K562 (cell line): ENCODE data around the gene RORB. TPM values are rescaled to one million over a fixed set of nuclear protein-coding genes. Genes with fewer than 3 reads are reported as not detected.

Experiments
- ATAC-seq: fragments of 200-7000 bp; cut with Tn5 transposase; 3 replicates; pipeline ENCODE4 v1.9.1; 2020; ENCODE audit warnings: moderate library complexity
- BruUV-seq: library from RNA; stranded (reverse); fragments of 400-500 nt; replicated peaks from 2 replicates; lab custom pipeline; 2021; lab: Mats Ljungman, UMichigan
- CTCF ChIA-PET: fragments of 300-600 bp; formaldehyde crosslinking; extraction: SDS; loops from one replicate; lab custom pipeline; 2021; ENCODE audit warnings: low intra/inter-chr PET ratio; lab: Yijun Ruan, JAX
- POLR2A ChIA-PET: fragments of 300-600, 350-650 bp; sonication (Branson Sonifier 250); formaldehyde crosslinking; extraction: SDS; loops from one replicate; lab custom pipeline; 2021; ENCODE audit warnings: antibody characterized with exemption, inconsistent platforms; lab: Yijun Ruan, JAX
- DNase-seq, 4 experiments: peaks; one replicate each; pipeline versions ENCODE4 v3.0.0 to v3.0.0-alpha.2; 2011 to 2018; ENCODE audit warnings: low spot score in 3 of 4, mixed read lengths in 3 of 4; ENCODE audit errors: extremely low read depth in 1 of 4
- FAIRE-seq: peaks from 2 replicates; lab custom pipeline; 2011; peaks lifted over from hg19 to GRCh38; lab: Jason Lieb, UNC
- H2AFZ ChIP-seq: 2 replicates; pipeline ENCODE4 v1.6.0; 2011; ENCODE audit warnings: low read depth, low read length, control low read depth, inconsistent platforms
- H3K27ac ChIP-seq: fragments of 200-600 bp; 3 replicates; pipeline ENCODE4 v1.8.0; 2011; ENCODE audit warnings: low read depth, mild to moderate bottlenecking, control low read depth, inconsistent platforms, low read length, moderate library complexity, mixed read lengths; ENCODE audit errors: extremely low read depth
- H3K27me3 ChIP-seq, 2 experiments: fragments of 300-600 bp in 1 of 2; 2 replicates in 1 of 2; 3 replicates in 1 of 2; pipeline versions ENCODE4 v1.6.0 to v1.8.0; 2011; ENCODE audit warnings: inconsistent platforms in 2 of 2, low read length in 2 of 2, mild to moderate bottlenecking in 1 of 2, mixed read lengths in 1 of 2, moderate library complexity in 1 of 2; ENCODE audit not compliant: control insufficient read depth in 2 of 2, insufficient read depth in 2 of 2
- H3K36me3 ChIP-seq: fragments of 300-600 bp; 3 replicates; pipeline ENCODE4 v1.8.0; 2011; ENCODE audit warnings: mild to moderate bottlenecking, low read length, inconsistent platforms; ENCODE audit not compliant: control insufficient read depth, insufficient read depth
- H3K4me1 ChIP-seq, 2 experiments: fragments of 200-600 bp in 1 of 2; replicated peaks in 1 of 2; 2 replicates in 1 of 2; 3 replicates in 1 of 2; pipeline versions ENCODE4 v1.5.1 to v1.8.0; 2011; ENCODE audit warnings: inconsistent platforms in 2 of 2, low read length in 2 of 2, mild to moderate bottlenecking in 1 of 2, mixed read lengths in 1 of 2, moderate library complexity in 1 of 2; ENCODE audit not compliant: control insufficient read depth in 2 of 2, insufficient read depth in 2 of 2
- H3K4me2 ChIP-seq: 2 replicates; pipeline ENCODE4 v1.6.1; 2011; ENCODE audit warnings: low read length, control low read depth, inconsistent platforms, mixed read lengths; ENCODE audit not compliant: insufficient read depth
- H3K4me3 ChIP-seq: fragments of 200-600 bp; sonication (generic), shearing (Covaris generic); 2 replicates; pipeline ENCODE4 v1.5.1; 2016; ENCODE audit warnings: control low read depth, inconsistent platforms
- H3K79me2 ChIP-seq: fragments of 200-600 bp; 3 replicates; pipeline ENCODE4 v1.8.0; 2011; ENCODE audit warnings: low read length, inconsistent platforms; ENCODE audit not compliant: control insufficient read depth, insufficient read depth
- H3K9ac ChIP-seq, 2 experiments: 2 replicates each; pipeline versions ENCODE4 v1.6.0 to v1.6.1; 2011; ENCODE audit warnings: low read depth in 2 of 2, low read length in 2 of 2, control low read depth in 1 of 2, inconsistent platforms in 1 of 2, mild to moderate bottlenecking in 1 of 2, mixed read lengths in 1 of 2; ENCODE audit not compliant: insufficient read depth in 1 of 2
- H3K9me1 ChIP-seq: one replicate; pipeline ENCODE4 v1.6.0; 2011; ENCODE audit warnings: inconsistent platforms, mild to moderate bottlenecking, low read length, moderate library complexity; ENCODE audit not compliant: control insufficient read depth, insufficient read depth
- H3K9me3 ChIP-seq: replicated peaks from 2 replicates; pipeline ENCODE4 v1.5.1; 2011; ENCODE audit warnings: low read depth, low read length, inconsistent platforms; ENCODE audit not compliant: control insufficient read depth, insufficient read depth
- H4K20me1 ChIP-seq: replicated peaks from 2 replicates; pipeline ENCODE4 v1.6.1; 2011; ENCODE audit warnings: low read length, inconsistent platforms, mixed read lengths; ENCODE audit not compliant: control insufficient read depth, insufficient read depth
- ELK3 ChIP-seq: fragments of 450-650 bp; formaldehyde crosslinking; IDR thresholded peaks from 2 replicates; pipeline ENCODE4 v1.4.0; 2020; ENCODE audit warnings: mild to moderate bottlenecking
- ETS2 ChIP-seq: IDR thresholded peaks from 2 replicates; pipeline ENCODE4 v1.6.1; 2016; ENCODE audit warnings: borderline replicate concordance, missing genetic modification characterization, mild to moderate bottlenecking, moderate library complexity, missing compliant biosample characterization; ENCODE audit not compliant: poor library complexity, severe bottlenecking
- TCF7L2 ChIP-seq: fragments of 150-350 bp; IDR thresholded peaks from 2 replicates; pipeline ENCODE4 v1.6.1; 2016; ENCODE audit warnings: low read depth, mild to moderate bottlenecking, low read length, moderate library complexity
- XRCC5 ChIP-seq: fragments of 200-400 bp; formaldehyde crosslinking; IDR thresholded peaks from 2 replicates; pipeline ENCODE4 v1.6.1; 2017; ENCODE audit warnings: low read depth, mild to moderate bottlenecking, low read length
- ZNF668 ChIP-seq: fragments of 250-450 bp; sonication (Bioruptor Pico); IDR thresholded peaks from 2 replicates; pipeline ENCODE4 v1.8.0; 2022; ENCODE audit warnings: mild to moderate bottlenecking, inconsistent platforms
- WGBS: fragments of 100-300 bp; shearing (Covaris generic); methylation state at CpG from one replicate; pipeline ENCODE4 v1.1.6; 2016; ENCODE audit warnings: low coverage, mixed read lengths; ENCODE audit not compliant: insufficient coverage; ENCODE audit errors: missing lambda C conversion rate; 5-methylcytosine and 5-hydroxymethylcytosine counted together
- in situ Hi-C: fragments of 300-500 bp; cut with MboI; formaldehyde crosslinking; loops from 4 replicates; pipeline ENCODE4 v1.15.0; 2018; ENCODE audit warnings: inconsistent platforms, mixed read lengths
- intact Hi-C: fragments of 100-400 bp; cut with micrococcal nuclease; formaldehyde crosslinking; loops from 2 replicates; pipeline ENCODE4 v1.14.2; 2022
- polyA plus RNA-seq, 8 experiments: library from polyadenylated mRNA; depleted of rRNA in 4 of 8; stranded (reverse) in 5 of 8; unstranded in 3 of 8; fragments of >200 nt; fragmentation: Nextera tagmentation in 2 of 8; fragmentation: Illumina TruSeq in 1 of 8; extraction: Ambion mirVana in 2 of 8; extraction: Trizol in 1 of 8; gene quantifications; 2 replicates each; pipeline versions ENCODE4 v1.2.1 to v1.2.3, GENCODE V29; 2011 to 2014; ENCODE audit warnings: inconsistent platforms in 1 of 8, missing spikeins in 1 of 8
- total RNA-seq, 7 experiments: library from RNA; depleted of rRNA in 6 of 7; stranded (reverse); fragments of >200 nt in 6 of 7; fragmentation: Illumina TruSeq in 2 of 7; extraction: Trizol in 2 of 7; gene quantifications; 2 replicates each; pipeline versions ENCODE4 v1.2.1 to v1.2.3, GENCODE V29; 2011 to 2021; ENCODE audit warnings: low replicate concordance in 1 of 7
- TF ChIP-seq, protein P1 (sequence below): fragments of 450-650 bp; formaldehyde crosslinking; IDR thresholded peaks from 2 replicates; pipeline ENCODE4 v1.4.0; 2022; ENCODE audit warnings: mild to moderate bottlenecking, moderate library complexity

The RORB gene
- total and polyA plus RNA-seq, 9 of the 15 experiments (the other 6 are each of a cell fraction or from before 2014, with no cell fraction given), result not detected

GRCh38 chr9:74497748-74498620 is 849 bp downstream of the RORB start:
- no TSS peak for BruUV-seq
- ATAC-seq (no peak; the same call in 2 of the 3 replicates), DNase-seq (no peak), FAIRE-seq (no peak)
- no peak overlapping the region for H3K9ac ChIP-seq
- peaks cover 5 to 32% of the 10 kb centered on the region in 2 experiments; a peak in 3 of 5 replicates for H3K27me3 ChIP-seq
- intact Hi-C loops, result no loop called here
- H3K4me2 ChIP-seq, result no peak overlapping the region; the same call in 1 of the 2 replicates
- POLR2A ChIA-PET, result no interaction called here
- H3K4me3 ChIP-seq, result no peak overlapping the region
- H3K36me3 ChIP-seq, result no peaks in the 10 kb centered on the region
- no peaks in the 10 kb centered on the region for H3K9me1 ChIP-seq
- no peaks in the 10 kb centered on the region for H3K79me2 ChIP-seq
- TF ChIP-seq, protein P1, sequence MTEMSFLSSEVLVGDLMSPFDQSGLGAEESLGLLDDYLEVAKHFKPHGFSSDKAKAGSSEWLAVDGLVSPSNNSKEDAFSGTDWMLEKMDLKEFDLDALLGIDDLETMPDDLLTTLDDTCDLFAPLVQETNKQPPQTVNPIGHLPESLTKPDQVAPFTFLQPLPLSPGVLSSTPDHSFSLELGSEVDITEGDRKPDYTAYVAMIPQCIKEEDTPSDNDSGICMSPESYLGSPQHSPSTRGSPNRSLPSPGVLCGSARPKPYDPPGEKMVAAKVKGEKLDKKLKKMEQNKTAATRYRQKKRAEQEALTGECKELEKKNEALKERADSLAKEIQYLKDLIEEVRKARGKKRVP, result no peak
- no peak for TF ChIP-seq XRCC5
- no peak for TF ChIP-seq ZNF668 (CRISPR knock-in tag)
- no peak for TF ChIP-seq TCF7L2
- no peak for TF ChIP-seq ELK3 (CRISPR knock-in tag)
- no peak for TF ChIP-seq ETS2 (tag)
- TF ChIP-seq, all 486 proteins: peak for 0
- H3K27ac ChIP-seq, result no peak overlapping the region
- H4K20me1 ChIP-seq, result no peaks in the 10 kb centered on the region
- 30% methylated on average over 55 of the region's 77 CpGs for WGBS
- H2AFZ ChIP-seq, result no peak overlapping the region
- H3K9me3 ChIP-seq, result no peaks in the 10 kb centered on the region
- CTCF ChIA-PET, result no interaction called here
- H3K4me1 ChIP-seq, result peaks cover 0 to 12% of the 10 kb centered on the region in 2 experiments; a peak in 2 of 5 replicates
- in situ Hi-C loops, result no loop called here
